Osteocyte (in vitro differentiated cells): ENCODE results near the gene BTNL2. TPM values are rescaled to one million over a fixed set of nuclear protein-coding genes. Genes with fewer than 3 reads are reported as not detected.
"Not testable (repeated sequence)": the region's sequence is repeated elsewhere in the genome, so short reads cannot be mapped to it uniquely, and the experiment has no call there.

Experiments used
- DNase-seq: peaks from one replicate; pipeline ENCODE4 v3.0.0; 2021; ENCODE audit warnings: mixed read lengths; ENCODE audit not compliant: unreplicated experiment; ENCODE audit errors: extremely low spot score
- H3K27ac Mint-ChIP-seq: one replicate; pipeline ENCODE4 v1.8.0; 2021; ENCODE audit warnings: mild to moderate bottlenecking, mixed read lengths; ENCODE audit not compliant: unreplicated experiment
- H3K27me3 Mint-ChIP-seq: one replicate; pipeline ENCODE4 v1.8.0; 2021; ENCODE audit warnings: mixed read lengths; ENCODE audit not compliant: unreplicated experiment
- H3K36me3 Mint-ChIP-seq: one replicate; pipeline ENCODE4 v1.8.0; 2021; ENCODE audit warnings: mixed read lengths; ENCODE audit not compliant: unreplicated experiment
- H3K4me1 Mint-ChIP-seq: one replicate; pipeline ENCODE4 v1.8.0; 2021; ENCODE audit warnings: mixed read lengths; ENCODE audit not compliant: unreplicated experiment
- H3K4me3 Mint-ChIP-seq: one replicate; pipeline ENCODE4 v1.8.0; 2021; ENCODE audit warnings: mild to moderate bottlenecking, moderate library complexity, mixed read lengths; ENCODE audit not compliant: unreplicated experiment
- H3K9me3 Mint-ChIP-seq: one replicate; pipeline ENCODE4 v1.8.0; 2021; ENCODE audit warnings: mixed read lengths; ENCODE audit not compliant: unreplicated experiment
- total RNA-seq: library from RNA; stranded (reverse); gene quantifications from 2 replicates; pipeline ENCODE4 v1.2.1, GENCODE V29; 2021
- TF ChIP-seq, protein P1 (sequence below): fragments of 200-600 bp; sonication (generic); IDR thresholded peaks from 2 replicates; pipeline ENCODE4 v1.5.0; 2021; ENCODE audit warnings: antibody characterized with exemption, mild to moderate bottlenecking, moderate library complexity

The BTNL2 gene
- total RNA-seq, 1 donor from 2014 or later: not detected

DNA sequence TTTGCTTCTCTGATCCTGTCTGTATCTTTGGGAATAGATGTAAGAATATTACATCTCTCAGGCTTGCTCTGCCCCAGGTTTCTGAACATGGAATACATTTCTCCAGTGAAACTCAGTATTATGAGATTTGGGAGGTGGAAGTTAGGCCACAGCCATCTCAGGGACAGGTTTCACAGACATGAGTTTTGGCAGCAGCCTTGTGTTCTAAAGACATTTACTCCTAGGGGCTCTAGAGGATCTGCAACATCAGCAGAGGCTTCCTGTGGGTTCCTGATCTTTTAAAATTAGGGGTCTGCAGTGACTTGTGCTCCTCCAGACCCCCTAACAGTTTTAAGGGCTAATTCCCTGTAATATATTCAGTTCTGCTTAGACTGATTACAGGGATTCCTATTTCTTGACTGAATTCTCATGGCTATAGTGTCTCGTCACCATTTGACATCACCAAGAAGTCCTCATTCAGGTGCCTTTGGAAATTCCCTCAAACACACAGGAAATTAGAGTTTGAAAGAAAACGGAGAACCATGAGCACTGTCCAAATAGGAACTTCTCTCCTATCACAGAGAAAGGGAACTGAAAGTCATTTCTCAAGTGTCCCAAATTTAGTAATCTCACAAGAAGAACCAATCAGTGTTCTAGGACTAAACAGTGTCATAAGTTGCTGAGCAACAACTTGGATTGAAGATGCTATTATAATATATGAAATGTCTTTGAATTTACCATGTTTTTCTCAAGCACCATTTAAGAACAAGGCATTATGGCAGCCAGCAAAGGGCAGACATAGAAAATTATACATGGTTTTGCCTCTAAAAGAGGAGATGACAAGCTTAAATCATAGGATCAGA is 30.2 kb upstream of the BTNL2 start:
- Mint-ChIP-seq H3K4me1 (no peaks in the 10 kb centered on the region), H3K27me3 (peaks cover 10% of the 10 kb centered on the region), H3K9me3 (no peaks in the 10 kb centered on the region), H3K27ac (no peak overlapping the region), H3K4me3 (no peak overlapping the region), H3K36me3 (no peaks in the 10 kb centered on the region)
- TF ChIP-seq, protein P1, sequence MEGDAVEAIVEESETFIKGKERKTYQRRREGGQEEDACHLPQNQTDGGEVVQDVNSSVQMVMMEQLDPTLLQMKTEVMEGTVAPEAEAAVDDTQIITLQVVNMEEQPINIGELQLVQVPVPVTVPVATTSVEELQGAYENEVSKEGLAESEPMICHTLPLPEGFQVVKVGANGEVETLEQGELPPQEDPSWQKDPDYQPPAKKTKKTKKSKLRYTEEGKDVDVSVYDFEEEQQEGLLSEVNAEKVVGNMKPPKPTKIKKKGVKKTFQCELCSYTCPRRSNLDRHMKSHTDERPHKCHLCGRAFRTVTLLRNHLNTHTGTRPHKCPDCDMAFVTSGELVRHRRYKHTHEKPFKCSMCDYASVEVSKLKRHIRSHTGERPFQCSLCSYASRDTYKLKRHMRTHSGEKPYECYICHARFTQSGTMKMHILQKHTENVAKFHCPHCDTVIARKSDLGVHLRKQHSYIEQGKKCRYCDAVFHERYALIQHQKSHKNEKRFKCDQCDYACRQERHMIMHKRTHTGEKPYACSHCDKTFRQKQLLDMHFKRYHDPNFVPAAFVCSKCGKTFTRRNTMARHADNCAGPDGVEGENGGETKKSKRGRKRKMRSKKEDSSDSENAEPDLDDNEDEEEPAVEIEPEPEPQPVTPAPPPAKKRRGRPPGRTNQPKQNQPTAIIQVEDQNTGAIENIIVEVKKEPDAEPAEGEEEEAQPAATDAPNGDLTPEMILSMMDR: no peak
- no peak for DNase-seq

DNA sequence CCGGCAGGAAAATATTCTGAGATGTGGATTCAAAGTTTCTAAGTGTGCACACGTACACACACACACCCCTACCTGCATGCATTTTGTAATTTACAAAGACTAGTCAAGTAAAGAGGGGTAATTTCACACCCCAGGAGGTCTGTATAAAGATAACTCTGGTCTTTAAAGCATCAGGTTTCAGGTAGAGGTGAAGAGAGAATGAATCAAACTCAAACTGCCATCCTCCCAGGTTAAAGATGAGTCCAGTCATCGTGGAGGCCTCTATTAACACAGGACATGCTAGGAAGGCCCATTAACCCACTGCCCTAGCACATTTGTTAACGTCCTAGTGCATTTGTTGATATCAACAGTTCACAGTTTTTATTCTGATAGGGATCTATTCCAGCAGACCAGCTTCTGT is 29.2 kb upstream of the BTNL2 start:
- peaks cover 10% of the 10 kb centered on the region for H3K27me3 Mint-ChIP-seq
- DNase-seq: no peak
- no peak overlapping the region for H3K4me3 Mint-ChIP-seq
- no peaks in the 10 kb centered on the region for H3K36me3 Mint-ChIP-seq
- TF ChIP-seq, protein P1: no peak
- no peaks in the 10 kb centered on the region for H3K9me3 Mint-ChIP-seq
- H3K27ac Mint-ChIP-seq: no peak overlapping the region
- H3K4me1 Mint-ChIP-seq: no peaks in the 10 kb centered on the region

DNA sequence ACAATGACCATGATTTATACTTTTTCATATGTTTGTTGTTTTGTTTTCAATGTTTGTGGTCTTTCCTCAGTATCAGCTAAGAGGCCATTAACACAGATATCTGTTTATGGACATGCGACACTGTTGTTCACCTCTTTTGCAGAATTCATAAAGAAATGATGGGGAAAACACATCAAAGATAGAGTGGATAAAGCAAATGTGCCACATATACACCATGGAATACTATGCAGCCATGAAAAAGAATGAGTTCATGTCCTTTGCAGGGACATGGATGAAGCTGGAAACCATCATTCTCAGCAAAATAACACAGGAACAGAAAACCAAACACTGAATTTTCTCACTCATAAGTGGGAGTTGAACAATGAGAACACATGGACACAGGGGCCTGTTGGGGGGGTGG is 27.0 kb upstream of the BTNL2 start:
- DNase-seq, H3K9me3 Mint-ChIP-seq, H3K27ac Mint-ChIP-seq, H3K4me3 Mint-ChIP-seq, H3K27me3 Mint-ChIP-seq, H3K36me3 Mint-ChIP-seq, H3K4me1 Mint-ChIP-seq: not testable (repeated sequence)

DNA sequence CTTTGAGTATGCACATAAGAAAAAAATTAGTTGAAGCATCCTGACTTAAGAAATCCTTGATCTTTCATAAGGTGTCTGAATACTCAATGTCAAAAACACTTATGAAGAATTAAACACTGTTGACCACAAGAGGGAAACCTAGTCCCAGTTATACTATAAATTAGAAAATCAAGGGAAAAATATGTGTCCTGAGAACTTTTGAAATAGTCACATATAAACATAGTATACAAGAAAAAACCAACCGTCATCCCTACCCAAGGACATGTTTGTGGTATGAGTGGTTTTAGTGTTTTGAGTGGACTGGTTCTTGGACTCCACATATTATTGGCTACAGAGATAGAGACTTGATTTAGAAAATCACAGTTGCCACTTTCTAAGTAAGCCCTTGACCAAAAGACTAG is 25.1 kb upstream of the BTNL2 start:
- no peak overlapping the region for H3K27ac Mint-ChIP-seq
- no peak overlapping the region for H3K4me3 Mint-ChIP-seq
- H3K36me3 Mint-ChIP-seq: no peaks in the 10 kb centered on the region
- peaks cover 10% of the 10 kb centered on the region for H3K27me3 Mint-ChIP-seq
- H3K4me1 Mint-ChIP-seq: no peaks in the 10 kb centered on the region
- no peaks in the 10 kb centered on the region for H3K9me3 Mint-ChIP-seq
- TF ChIP-seq, protein P1: peak; percentile 55
- no peak for DNase-seq

DNA sequence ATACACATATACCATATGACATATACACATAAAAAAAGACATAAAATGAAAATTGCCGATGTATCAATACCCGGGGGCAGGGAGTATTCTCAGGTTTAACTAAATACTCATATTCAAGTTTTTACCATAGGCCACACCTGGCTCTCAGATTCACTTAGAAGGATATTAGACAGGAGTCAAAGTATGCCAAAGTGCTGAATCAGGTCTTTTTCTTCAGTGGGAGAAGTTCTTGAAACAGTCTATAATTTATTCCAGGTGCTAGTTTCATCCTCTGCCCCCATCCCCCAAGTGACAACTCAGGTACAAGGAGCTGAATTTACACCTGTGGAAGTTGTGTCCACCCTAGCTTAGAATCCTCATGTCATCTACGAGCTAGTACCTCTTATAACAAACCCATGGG is 24.2 kb upstream of the BTNL2 start:
- H3K4me3 Mint-ChIP-seq: no peak overlapping the region
- H3K9me3 Mint-ChIP-seq: no peaks in the 10 kb centered on the region
- TF ChIP-seq, protein P1: no peak
- H3K36me3 Mint-ChIP-seq: no peaks in the 10 kb centered on the region
- H3K27ac Mint-ChIP-seq: no peak overlapping the region
- DNase-seq: no peak
- peaks cover 10% of the 10 kb centered on the region for H3K27me3 Mint-ChIP-seq
- no peaks in the 10 kb centered on the region for H3K4me1 Mint-ChIP-seq
